D721Med (cell line): ENCODE measurements around the gene CAMK2N1.

Experiments
- DNase-seq: peaks from one replicate; pipeline ENCODE4 v3.0.0; 2011; ENCODE audit warnings: low spot score; ENCODE audit not compliant: insufficient read length
- FAIRE-seq: peaks from 2 replicates; lab custom pipeline; 2011; peaks lifted over from hg19 to GRCh38; lab: Jason Lieb, UNC
- TF ChIP-seq, protein P1 (sequence below): IDR thresholded peaks from 2 replicates; pipeline ENCODE4 v1.5.1; 2012; ENCODE audit warnings: mild to moderate bottlenecking, control low read depth; ENCODE audit not compliant: insufficient read depth; ENCODE audit errors: missing control alignments

The CAMK2N1 gene

DNA sequence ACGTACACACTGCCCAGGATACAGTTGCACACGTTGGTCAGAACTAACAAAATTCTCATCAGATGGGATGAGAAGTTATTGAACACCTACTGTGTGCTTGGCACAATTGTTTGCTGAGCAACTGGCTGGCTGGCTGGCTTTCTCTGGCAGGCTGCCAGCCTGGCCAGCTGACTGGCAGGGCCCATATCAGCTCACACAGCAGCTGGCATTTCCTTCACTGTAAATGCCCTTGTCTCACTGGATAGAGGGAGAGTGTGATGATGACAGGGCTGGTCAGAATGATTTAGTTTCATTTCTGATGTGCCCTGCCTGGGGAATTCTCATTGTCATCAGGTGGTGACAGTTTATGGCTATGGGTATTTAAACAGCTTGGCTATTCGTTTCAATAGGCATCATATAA, 15.8 kb downstream of the CAMK2N1 start:
- DNase-seq (no peak), FAIRE-seq (no peak)
- TF ChIP-seq, protein P1, sequence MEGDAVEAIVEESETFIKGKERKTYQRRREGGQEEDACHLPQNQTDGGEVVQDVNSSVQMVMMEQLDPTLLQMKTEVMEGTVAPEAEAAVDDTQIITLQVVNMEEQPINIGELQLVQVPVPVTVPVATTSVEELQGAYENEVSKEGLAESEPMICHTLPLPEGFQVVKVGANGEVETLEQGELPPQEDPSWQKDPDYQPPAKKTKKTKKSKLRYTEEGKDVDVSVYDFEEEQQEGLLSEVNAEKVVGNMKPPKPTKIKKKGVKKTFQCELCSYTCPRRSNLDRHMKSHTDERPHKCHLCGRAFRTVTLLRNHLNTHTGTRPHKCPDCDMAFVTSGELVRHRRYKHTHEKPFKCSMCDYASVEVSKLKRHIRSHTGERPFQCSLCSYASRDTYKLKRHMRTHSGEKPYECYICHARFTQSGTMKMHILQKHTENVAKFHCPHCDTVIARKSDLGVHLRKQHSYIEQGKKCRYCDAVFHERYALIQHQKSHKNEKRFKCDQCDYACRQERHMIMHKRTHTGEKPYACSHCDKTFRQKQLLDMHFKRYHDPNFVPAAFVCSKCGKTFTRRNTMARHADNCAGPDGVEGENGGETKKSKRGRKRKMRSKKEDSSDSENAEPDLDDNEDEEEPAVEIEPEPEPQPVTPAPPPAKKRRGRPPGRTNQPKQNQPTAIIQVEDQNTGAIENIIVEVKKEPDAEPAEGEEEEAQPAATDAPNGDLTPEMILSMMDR: no peak

GRCh38 chr1:20469406-20470076, 16.5 kb downstream of the CAMK2N1 start:
- FAIRE-seq (no peak), DNase-seq (no peak)
- TF ChIP-seq, protein P1: no peak

- no peak for FAIRE-seq
- DNase-seq: no peak
- TF ChIP-seq, protein P1: no peak
These were observed 19.7 kb downstream of the CAMK2N1 start for GRCh38 chr1:20466273-20466672.

DNA sequence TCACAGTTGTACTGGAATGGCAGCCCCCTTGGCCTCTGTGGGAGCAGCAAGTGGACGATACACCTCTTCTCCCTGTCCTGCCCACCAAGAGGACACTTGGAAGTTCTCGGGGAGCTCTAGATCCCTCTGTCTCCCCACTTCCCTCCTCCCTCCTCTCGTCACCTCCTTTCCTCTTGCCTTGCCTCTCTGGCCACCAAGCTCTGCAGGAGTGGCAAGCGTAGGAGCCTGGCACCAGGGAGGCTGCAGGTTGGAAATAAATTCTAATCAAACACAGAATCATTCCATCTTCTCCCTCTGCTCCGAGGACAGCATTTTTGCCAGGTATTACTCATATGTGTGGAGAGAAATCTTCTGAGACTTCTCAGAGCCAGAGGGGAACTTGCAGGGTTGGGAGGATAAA, 20.8 kb downstream of the CAMK2N1 start:
- DNase-seq: no peak
- TF ChIP-seq, protein P1: no peak
- FAIRE-seq: no peak

DNA sequence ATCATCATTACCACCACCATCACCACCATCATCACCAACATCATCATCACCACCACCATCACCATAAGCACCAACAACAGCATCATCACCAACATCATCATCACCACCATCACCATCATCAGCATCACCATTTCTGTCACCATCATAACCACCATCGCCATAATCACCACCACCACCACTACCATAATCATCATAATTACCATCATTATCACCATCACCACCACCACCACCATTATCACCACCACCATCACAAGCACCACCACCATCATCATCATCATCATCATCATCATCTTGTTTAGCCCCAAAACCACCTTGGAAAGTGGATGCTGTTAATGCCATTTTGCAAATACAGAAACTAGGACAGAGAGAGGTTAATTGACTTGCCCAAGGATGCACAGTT, 22.5 kb downstream of the CAMK2N1 start:
- DNase-seq (no peak), FAIRE-seq (no peak)
- TF ChIP-seq, protein P1: no peak

- TF ChIP-seq, protein P1: no peak
- no peak for FAIRE-seq
These were observed 23.6 kb downstream of the CAMK2N1 start for GRCh38 chr1:20462397-20462796.

GRCh38 chr1:20458717-20459116, 27.3 kb downstream of the CAMK2N1 start:
- FAIRE-seq (no peak), DNase-seq (no peak)
- TF ChIP-seq, protein P1: no peak

More at GRCh38 chr1:20462397-20462796, 23.6 kb downstream of the CAMK2N1 start:
- DNase-seq: no peak
